Heart right ventricle (tissue), 16 donors: ENCODE results near the gene PPIL1. TPM values are rescaled to one million over a fixed set of nuclear protein-coding genes. Genes with fewer than 3 reads are reported as not detected.
A peak's percentile ranks its signal among the peaks of the same experiment; 100 is the strongest.

Experiments
- ATAC-seq, 8 donors: fragments of 200-7000 bp; cut with Tn5 transposase; one replicate each; pipeline ENCODE4 v1.9.1; 2020; ENCODE audit warnings: mild to moderate bottlenecking in 8 of 8, moderate library complexity in 8 of 8, moderate number of reproducible peaks in 1 of 8
- DNase-seq, 2 donors: peaks; one replicate each; pipeline ENCODE4 v3.0.0-alpha.2; 2020
- H3K27ac ChIP-seq, 10 donors: fragments of 200-600 bp; sonication (generic) in 2 of 10; one replicate each; pipeline versions ENCODE4 v1.5.0 to v1.8.0; 2020 to 2022; ENCODE audit warnings: mild to moderate bottlenecking in 3 of 10
- H3K27me3 ChIP-seq, 7 donors: fragments of 200-600 bp; one replicate each; pipeline ENCODE4 v1.8.0; 2021 to 2022; ENCODE audit warnings: mild to moderate bottlenecking in 2 of 7
- H3K36me3 ChIP-seq, 9 donors: fragments of 200-600 bp; sonication (generic) in 1 of 9; one replicate each; pipeline versions ENCODE4 v1.5.0 to v1.8.0; 2020 to 2022; ENCODE audit warnings: mild to moderate bottlenecking in 2 of 9
- H3K4me1 ChIP-seq, 9 donors: fragments of 200-600 bp; sonication (generic) in 1 of 9; one replicate each; pipeline versions ENCODE4 v1.5.0 to v1.8.0; 2020 to 2022; ENCODE audit warnings: mild to moderate bottlenecking in 4 of 9
- H3K4me3 ChIP-seq, 10 donors: fragments of 200-600 bp; sonication (generic) in 2 of 10; one replicate each; pipeline versions ENCODE4 v1.5.0 to v1.8.0; 2020 to 2022; ENCODE audit warnings: mild to moderate bottlenecking in 7 of 10, moderate library complexity in 2 of 10
- H3K9me3 ChIP-seq, 11 donors: fragments of 200-600 bp in 10 of 11; sonication (generic) in 2 of 11; one replicate each; pipeline versions ENCODE4 v1.5.0 to v1.8.0; 2013 to 2022; ENCODE audit warnings: mild to moderate bottlenecking in 2 of 11, control low read depth in 1 of 11, moderate library complexity in 1 of 11
- WGBS, 2 donors: extraction: QIAGEN DNeasy Blood & Tissue Kit; methylation state at CpG; one replicate each; pipeline ENCODE4 v1.1.7; 2013; ENCODE audit warnings: inconsistent platforms in 1 of 2; 5-methylcytosine and 5-hydroxymethylcytosine counted together
- intact Hi-C, 10 donors: fragments of 100-400 bp; cut with DNase I; formaldehyde crosslinking; loops; one replicate each; pipeline versions ENCODE4 v1.11.1 to v1.14.2; 2022
- polyA plus RNA-seq, 2 donors: library from polyadenylated mRNA; stranded (reverse); fragments of 200-250 nt; gene quantifications; one replicate each; pipeline ENCODE4 v1.2.3, GENCODE V29; 2013
- total RNA-seq, 10 donors: library from RNA; stranded (reverse); fragmentation: NEBNext Ultra II Directional in 3 of 10; extraction: Animal tissue kit (Norgen Biotek cat#: 25700) in 3 of 10; gene quantifications; one replicate each; pipeline versions ENCODE4 v1.2.1 to v1.2.4, GENCODE V29; 2021 to 2023
- TF ChIP-seq, protein P1 (sequence below), 9 donors: fragments of 200-600 bp; sonication (generic) in 2 of 9; IDR thresholded peaks; one replicate each; pipeline versions ENCODE4 v1.5.0 to v1.8.0; 2021 to 2022; ENCODE audit warnings: antibody characterized with exemption in 9 of 9, mild to moderate bottlenecking in 5 of 9, moderate library complexity in 1 of 9
- donor health status: Arrhythmogenic right ventricular cardiomyopathy.
- donor health status: ischemic (EF 13 %, LVEDD 7.1; RV severe dilation, severe dysfunction).
- donor health status: healthy with polysubstance abuse.
- donor health status: DM: no; HTN: yes; CAD: no.
- donor health status: DM: no; HTN: no; CAD: no.
- donor health status: ischemic (EF 25% LVEDD 6.9; RV normal size, moderate dysfunction).
- donor health status: ischemic (EF 25% LVEDD 5.7; RV mildly dilated, moderate dysfunction).
- donor health status: healthy.
- donor health status: DM: yes; HTN: yes; CAD: no.
- donor health status: Ischemic cardiomyopathy.
- donor health status: ischemic (EF 35%, LVEDD 5.7; RV mildly dilated, moderate dysfunction).
- donor health status: nonischemic (EF 11% LVEDD 7.7; RV severe dilation, severe dysfunction).
- donor health status: DM: yes; HTN: yes; CAD: no.
- donor health status: PGD.
- donor health status: ischemic (EF 29% LVEDD 5.4; RV normal size, mild dysfunction).
- donor health status: nonischemic (EF 23%, LVEDD 6.1; RV moderate dilation, normal function).

PPIL1 gene
- total and polyA plus RNA-seq, 12 donors, result 21.1 to 106 (median 48.4) TPM

GRCh38 chr6:36885461-36886401 lies 11.1 kb upstream of the PPIL1 start, which contains the start of gene C6orf89:
TSS of gene C6orf89 (plus strand) at chr6:36885952. CDS start at chr6:36899445, 13,493 bp downstream.
- DNase-seq (peak; percentile 96 to 98), ATAC-seq (peak; percentile 99 to 100 (median 100))
- TF ChIP-seq, protein P1, sequence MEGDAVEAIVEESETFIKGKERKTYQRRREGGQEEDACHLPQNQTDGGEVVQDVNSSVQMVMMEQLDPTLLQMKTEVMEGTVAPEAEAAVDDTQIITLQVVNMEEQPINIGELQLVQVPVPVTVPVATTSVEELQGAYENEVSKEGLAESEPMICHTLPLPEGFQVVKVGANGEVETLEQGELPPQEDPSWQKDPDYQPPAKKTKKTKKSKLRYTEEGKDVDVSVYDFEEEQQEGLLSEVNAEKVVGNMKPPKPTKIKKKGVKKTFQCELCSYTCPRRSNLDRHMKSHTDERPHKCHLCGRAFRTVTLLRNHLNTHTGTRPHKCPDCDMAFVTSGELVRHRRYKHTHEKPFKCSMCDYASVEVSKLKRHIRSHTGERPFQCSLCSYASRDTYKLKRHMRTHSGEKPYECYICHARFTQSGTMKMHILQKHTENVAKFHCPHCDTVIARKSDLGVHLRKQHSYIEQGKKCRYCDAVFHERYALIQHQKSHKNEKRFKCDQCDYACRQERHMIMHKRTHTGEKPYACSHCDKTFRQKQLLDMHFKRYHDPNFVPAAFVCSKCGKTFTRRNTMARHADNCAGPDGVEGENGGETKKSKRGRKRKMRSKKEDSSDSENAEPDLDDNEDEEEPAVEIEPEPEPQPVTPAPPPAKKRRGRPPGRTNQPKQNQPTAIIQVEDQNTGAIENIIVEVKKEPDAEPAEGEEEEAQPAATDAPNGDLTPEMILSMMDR (IDR thresholded peaks at IDR 0.05), result peak; percentile 78 to 96 (median 85)
- peak within 1 kb of the TSS; percentile 18 to 95 (median 74) for H3K4me3 ChIP-seq
- intact Hi-C loops, result loop anchor here in 9 of 10 donors (1.0 to 10.0 kb wide), 14 partner anchors 92 to 329 kb away; partner anchors contain the start of genes MTCH1 (in 2 of the 9) and PIM1 (in 2 of the 9)
- 3% methylated on average over 45 to 48 of the region's 48 CpGs for WGBS, 2 donors
- H3K9me3 ChIP-seq, result no peaks in the 10 kb centered on the region
- peak within 1 kb of the TSS; percentile 76 to 95 (median 92) for H3K27ac ChIP-seq
- H3K27me3 ChIP-seq, result no peaks in the 10 kb centered on the region
- peaks cover 8 to 46% (median 30%) of the 10 kb centered on the region in 9 donors for H3K4me1 ChIP-seq
- no peaks in the 10 kb centered on the region for H3K36me3 ChIP-seq

DNA sequence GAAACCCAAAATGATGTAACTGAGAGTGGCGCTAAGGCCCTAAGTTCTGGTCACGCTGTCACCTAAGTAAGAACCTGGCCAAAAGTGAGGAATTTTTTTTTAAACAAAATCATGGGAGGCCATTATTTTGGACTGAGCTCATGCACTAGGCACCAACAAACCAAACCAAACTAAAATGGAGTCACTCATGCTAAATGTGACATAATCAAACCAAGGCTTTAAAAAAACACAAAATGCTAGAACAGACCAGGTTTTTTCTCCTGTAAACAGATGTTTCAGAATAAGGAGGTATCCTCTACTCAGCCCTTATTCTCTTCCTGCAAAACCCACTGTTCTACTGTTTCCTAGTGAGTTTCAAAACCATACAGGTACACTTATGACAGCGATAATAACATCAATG lies 10.0 kb upstream of the PPIL1 start:
- Histone ChIP-seq H3K9me3 (no peaks in the 10 kb centered on the region), H3K27ac (peak overlapping the region in 3 of 10 donors; percentile 92 to 95 (median 94)), H3K4me3 (no peak overlapping the region), H3K4me1 (peaks cover 8 to 42% (median 30%) of the 10 kb centered on the region in 9 donors), H3K27me3 (no peaks in the 10 kb centered on the region), H3K36me3 (no peaks in the 10 kb centered on the region)
- intact Hi-C loops, result loop anchor here in 9 of 10 donors (1.0 to 10.0 kb wide), 14 partner anchors 93 to 330 kb away; partner anchors contain the start of genes MTCH1 (in 2 of the 9) and PIM1 (in 2 of the 9)
- DNase-seq (no peak), ATAC-seq (no peak)
- WGBS, 2 donors, result 97 to 98% methylated on average over 3 of the region's 3 CpGs
- TF ChIP-seq, protein P1 (IDR thresholded peaks at IDR 0.05), result no peak

- Histone ChIP-seq H3K4me3 (peak overlapping the region; percentile 45 to 94 (median 83)), H3K27ac (peak overlapping the region; percentile 37 to 98 (median 92)), H3K4me1 (peaks cover 2 to 37% (median 17%) of the 10 kb centered on the region in 9 donors), H3K36me3 (peaks cover 0 to 15% (median 0%) of the 10 kb centered on the region in 9 donors), H3K27me3 (no peaks in the 10 kb centered on the region), H3K9me3 (no peaks in the 10 kb centered on the region)
- intact Hi-C loops, result loop anchor here in 1 of 10 donors (10.0 kb wide), 1 partner anchor 340 kb away; no protein-coding TSS in a partner anchor
- peak in 1 of 8 donors; percentile 13 for ATAC-seq
- TF ChIP-seq, protein P1 (IDR thresholded peaks at IDR 0.05), result no peak
- DNase-seq, result no peak
- 28 to 30% methylated on average over 6 of the region's 6 CpGs for WGBS, 2 donors
These were observed 639 bp upstream of the PPIL1 start for GRCh38 chr6:36875250-36875633.
